Stimulated activated CD4-positive, alpha-beta T cell treated with anti-CD3 and anti-CD28 coated beads, Interleukin-1b, Interleukin-23, amount 100 ng/mL, for 48 hours (primary cell): ENCODE measurements around the gene FAM184A.
"Not testable (repeated sequence)": the region's sequence is repeated elsewhere in the genome, so short reads cannot be mapped to it uniquely, and the experiment has no call there.

Experiments used
- DNase-seq: peaks from one replicate; pipeline ENCODE4 v3.0.0-alpha.2; 2020

FAM184A gene, protein sequence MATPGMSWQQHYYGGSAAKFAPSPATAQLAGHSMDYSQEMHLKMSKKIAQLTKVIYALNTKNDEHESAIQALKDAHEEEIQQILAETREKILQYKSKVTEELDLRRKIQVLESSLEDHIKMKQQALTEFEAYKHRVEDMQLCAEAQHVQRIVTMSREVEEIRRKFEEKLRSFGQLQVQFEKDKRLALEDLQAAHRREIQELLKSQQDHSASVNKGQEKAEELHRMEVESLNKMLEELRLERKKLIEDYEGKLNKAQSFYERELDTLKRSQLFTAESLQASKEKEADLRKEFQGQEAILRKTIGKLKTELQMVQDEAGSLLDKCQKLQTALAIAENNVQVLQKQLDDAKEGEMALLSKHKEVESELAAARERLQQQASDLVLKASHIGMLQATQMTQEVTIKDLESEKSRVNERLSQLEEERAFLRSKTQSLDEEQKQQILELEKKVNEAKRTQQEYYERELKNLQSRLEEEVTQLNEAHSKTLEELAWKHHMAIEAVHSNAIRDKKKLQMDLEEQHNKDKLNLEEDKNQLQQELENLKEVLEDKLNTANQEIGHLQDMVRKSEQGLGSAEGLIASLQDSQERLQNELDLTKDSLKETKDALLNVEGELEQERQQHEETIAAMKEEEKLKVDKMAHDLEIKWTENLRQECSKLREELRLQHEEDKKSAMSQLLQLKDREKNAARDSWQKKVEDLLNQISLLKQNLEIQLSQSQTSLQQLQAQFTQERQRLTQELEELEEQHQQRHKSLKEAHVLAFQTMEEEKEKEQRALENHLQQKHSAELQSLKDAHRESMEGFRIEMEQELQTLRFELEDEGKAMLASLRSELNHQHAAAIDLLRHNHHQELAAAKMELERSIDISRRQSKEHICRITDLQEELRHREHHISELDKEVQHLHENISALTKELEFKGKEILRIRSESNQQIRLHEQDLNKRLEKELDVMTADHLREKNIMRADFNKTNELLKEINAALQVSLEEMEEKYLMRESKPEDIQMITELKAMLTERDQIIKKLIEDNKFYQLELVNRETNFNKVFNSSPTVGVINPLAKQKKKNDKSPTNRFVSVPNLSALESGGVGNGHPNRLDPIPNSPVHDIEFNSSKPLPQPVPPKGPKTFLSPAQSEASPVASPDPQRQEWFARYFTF

GRCh38 chr6:119078376-119079282, at the start of gene FAM184A:
Gene FAM184A (minus strand): TSS chr6:119078664. CDS start chr6:119078299, 365 bp downstream.
- DNase-seq = peak; percentile 65

DNA sequence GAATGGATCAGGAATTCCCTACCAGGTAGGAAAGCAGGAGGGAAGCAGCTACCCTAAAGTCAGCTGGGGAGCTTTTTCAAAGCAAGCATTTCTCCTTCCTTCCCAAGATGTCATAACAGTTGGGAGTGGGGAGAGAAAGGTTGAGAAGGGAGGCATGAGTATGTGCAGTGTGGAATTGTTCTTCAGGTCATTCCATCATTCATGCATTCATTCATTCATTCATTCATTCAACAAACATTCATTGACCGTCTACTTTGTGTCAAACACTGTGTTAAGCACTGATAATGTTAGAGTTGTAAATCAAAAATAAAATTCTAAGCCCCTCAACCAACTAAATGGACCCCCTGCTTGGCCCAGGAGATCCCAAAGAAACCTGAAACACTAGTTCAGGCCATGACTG, 49.2 kb upstream of the FAM184A start:
- DNase-seq = no peak

- no peak for DNase-seq
Observed at GRCh38 chr6:119126826-119127225, 48.4 kb upstream of the FAM184A start.

GRCh38 chr6:119126140-119126539, 47.7 kb upstream of the FAM184A start:
- no peak for DNase-seq

DNA sequence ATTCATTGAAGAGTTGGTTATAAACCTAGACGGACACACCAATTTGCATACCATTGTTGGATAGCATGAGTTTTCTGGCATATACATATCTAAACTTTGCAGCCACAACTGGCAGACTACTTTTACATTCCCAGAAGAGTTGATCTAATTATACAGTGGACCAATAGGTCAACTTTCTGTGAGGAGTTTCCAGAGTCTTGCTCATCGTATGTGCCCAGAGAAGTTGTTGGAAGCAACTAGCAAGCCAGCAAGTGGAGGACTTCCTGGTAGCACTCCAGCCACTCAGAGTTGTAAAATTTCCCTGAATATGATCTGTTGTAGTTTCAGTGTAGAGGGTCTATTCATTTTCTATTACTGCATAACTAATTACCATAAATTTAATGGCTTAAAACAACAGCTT, 47.1 kb upstream of the FAM184A start:
- DNase-seq = no peak

DNA sequence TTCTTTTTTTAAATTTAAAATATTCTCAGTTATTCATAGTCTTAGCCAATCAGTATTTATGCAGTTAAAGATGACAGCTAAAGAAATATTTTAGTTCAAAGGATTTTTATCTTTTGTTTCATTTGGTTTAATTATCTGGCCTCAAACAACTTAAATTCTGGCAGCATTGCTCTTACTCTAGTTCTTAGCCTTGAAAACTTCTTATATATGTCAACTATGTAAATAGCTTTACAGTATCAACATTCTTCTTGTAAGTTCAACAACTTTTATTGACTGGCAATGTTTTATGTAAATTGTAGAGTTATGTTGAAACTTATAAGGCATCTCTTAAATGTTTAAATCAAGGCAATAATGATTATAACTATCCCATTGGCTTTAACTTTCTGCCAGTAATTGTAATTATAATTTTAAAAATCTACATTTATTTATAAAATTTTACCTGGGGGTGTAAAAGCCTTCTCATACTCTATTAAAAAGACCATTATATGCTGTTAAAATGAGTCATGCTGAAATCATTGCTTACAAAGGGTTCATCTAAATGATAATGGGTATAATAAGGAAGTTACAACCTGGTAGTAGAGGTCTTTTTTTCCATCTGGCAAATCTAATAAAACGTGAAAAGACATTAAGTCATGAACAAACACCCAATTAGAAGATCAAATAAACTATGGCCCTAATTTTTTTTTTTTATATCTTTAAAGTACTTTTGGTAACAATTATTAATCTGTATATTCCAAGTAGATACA, 45.8 kb upstream of the FAM184A start:
- no peak for DNase-seq

DNA sequence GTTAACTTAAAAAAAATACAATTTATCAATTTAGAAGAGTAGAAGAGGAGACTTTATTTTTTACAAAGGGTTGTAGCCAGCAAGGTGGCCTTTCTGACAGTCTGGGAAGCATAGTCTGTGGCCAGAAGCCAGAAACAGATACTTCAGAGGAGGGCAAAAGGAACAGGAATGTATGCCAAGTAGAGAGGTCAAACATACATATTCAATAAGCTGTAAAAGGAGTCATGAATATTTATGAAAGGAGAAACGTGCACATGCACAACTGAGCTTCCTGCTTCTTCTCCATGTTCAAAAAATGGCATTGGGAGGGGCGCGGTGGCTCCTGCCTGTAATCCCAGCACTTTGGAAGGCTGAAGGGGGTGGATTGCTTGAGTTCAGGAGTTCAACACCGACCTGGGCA, 43.9 kb upstream of the FAM184A start:
- no peak for DNase-seq

DNA sequence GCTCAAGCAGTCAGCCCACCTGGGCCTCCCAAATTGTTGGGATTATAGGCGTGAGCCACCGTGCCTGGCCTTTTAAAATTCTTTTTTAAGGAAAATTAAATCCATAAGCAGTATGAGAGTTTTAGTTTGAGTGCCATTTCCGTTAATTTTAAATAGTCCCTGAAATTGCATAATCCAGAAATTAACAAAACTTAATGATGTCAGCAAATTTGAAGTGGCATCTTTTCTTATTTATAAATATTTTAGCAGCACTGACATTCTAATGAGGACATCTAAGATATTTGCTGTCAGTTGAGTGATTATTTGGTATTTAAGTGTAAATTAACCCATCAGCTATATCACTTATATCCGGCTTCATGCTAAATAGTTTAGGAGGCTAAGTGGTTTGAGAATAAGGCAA, 42.9 kb upstream of the FAM184A start:
- DNase-seq = no peak

DNA sequence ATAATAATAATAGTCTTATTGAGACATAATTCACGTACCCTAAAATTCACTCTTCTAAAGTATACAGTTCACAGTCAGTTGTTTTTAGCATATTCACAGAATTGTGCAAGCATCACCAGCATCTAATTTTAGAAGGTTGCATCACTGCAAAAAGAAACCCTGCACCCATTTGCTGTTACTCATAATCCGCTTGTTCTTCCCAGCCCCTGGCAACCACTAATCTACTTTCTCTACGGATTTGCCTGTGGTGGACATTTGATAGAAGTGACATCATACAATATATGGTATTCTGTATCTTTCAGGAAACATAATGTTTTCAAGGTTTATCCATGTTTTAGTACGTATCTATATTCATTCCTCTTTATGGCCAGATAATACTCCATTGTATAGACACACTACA, 41.5 kb upstream of the FAM184A start:
- DNase-seq = no peak

DNA sequence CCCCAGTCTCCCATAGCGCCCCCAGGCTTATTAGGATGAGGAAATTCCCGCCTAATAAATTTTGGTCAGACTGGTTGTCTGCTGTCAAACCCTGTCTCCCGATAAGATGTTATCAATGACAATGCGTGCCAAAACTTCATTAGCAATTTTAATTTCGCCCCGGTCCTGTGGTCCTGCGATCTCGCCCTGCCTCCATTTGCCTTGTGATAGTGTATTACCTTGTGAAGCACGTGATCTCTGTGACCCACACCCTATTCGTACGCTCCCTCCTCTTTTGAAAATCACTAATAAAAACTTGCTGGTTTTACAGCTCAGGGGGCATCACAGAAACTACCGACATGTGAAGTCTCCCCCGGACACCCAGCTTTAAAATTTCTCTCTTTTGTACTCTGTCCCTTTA, 40.6 kb upstream of the FAM184A start:
- DNase-seq = not testable (repeated sequence)

GRCh38 chr6:119116712-119117281, 38.3 kb upstream of the FAM184A start:
- DNase-seq = no peak

GRCh38 chr6:119113961-119114360, 35.5 kb upstream of the FAM184A start:
- no peak for DNase-seq

GRCh38 chr6:119112812-119113530, 34.5 kb upstream of the FAM184A start:
- no peak for DNase-seq

DNA sequence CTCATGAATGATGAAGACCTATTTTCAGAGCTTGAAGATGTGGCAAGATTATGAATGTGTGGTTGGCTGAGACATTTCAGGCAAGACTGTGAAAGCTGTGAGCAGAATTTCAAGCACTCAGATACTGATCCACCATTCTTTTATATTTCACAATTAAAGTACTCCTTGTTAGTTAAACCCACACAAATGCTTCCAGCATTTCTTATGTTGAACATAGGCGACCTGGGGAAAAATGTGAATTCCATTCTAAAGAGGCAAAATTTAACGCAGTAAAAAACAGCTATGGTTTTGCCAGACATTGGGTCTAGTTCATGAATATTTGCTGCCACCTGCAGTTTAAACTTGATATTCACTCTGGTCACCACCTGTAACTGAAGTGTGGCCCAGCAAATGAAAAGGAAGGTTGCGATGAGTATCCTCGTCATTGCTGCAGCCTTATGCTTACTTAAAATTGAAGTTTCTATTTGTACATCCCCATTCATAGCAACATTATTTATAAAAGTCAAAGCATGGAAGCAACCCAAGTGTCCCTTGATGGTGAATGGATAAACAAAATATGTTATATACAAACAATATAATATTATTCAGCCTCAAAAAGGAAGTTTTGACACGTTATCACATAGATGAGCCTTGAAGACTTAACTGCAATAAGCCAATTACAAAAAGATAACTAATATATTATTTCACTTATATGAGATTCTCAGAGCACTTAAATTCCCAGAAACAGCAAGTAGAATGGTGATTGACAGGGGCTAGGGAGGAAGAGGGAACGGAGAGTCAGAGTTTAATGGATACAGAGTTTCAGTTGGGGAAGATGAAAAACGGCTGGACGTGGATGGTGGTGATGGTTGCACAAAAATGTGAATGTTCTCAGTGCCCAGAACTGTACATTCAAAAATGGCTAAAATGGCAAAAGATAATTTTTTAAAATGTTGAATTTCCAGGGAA, 32.4 kb upstream of the FAM184A start:
- DNase-seq = peak; percentile 10

- DNase-seq = no peak
Observed at GRCh38 chr6:119109654-119110325, 31.3 kb upstream of the FAM184A start.

GRCh38 chr6:119108076-119108475, 29.6 kb upstream of the FAM184A start:
- no peak for DNase-seq

DNA sequence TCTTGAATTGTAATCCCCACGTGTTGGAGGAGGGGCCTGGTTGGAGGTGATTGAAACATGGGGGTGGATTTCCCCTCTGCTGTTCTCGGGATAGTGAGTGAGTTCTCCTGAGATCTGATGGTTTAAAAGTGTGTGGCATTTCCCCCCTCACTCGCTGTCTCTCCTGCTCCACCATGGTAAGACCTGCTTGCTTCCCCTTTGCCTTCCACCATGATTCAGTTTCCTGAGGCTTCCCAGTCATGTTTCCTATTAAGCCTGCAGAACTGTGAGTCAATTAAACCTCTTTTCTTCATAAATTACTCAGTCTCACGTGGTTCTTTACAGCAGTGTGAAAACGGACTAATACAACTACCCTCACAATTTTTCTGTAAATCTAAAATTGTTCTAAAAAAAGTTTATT, 26.8 kb upstream of the FAM184A start:
- peak; percentile 31 for DNase-seq

- no peak for DNase-seq
Observed at GRCh38 chr6:119102901-119103300, 24.4 kb upstream of the FAM184A start.

GRCh38 chr6:119100115-119100514, 21.7 kb upstream of the FAM184A start:
- no peak for DNase-seq
